Fibroblast of skin of abdomen (primary cell): Measurements from ENCODE around the gene SPESP1.
"Not testable (repeated sequence)": the region's sequence is repeated elsewhere in the genome, so short reads cannot be mapped to it uniquely, and the experiment has no call there.

Experiments used
- DNase-seq: peaks from one replicate; pipeline ENCODE4 v3.0.0-alpha.2; 2013

Gene SPESP1

GRCh38 chr15:68966996-68967395, 36.7 kb downstream of the SPESP1 start:
- DNase-seq: no peak

- DNase-seq: no peak
Observed at GRCh38 chr15:68967948-68968347, 37.6 kb downstream of the SPESP1 start.

- DNase-seq: no peak
Observed at GRCh38 chr15:68969298-68969697, 39.0 kb downstream of the SPESP1 start.

- no peak for DNase-seq
Observed at GRCh38 chr15:68972201-68973065, 42.1 kb downstream of the SPESP1 start.

- DNase-seq: not testable (repeated sequence)
Observed at GRCh38 chr15:68975651-68976160, 45.4 kb downstream of the SPESP1 start.

- not testable (repeated sequence) for DNase-seq
Observed at GRCh38 chr15:68977426-68977825, 47.1 kb downstream of the SPESP1 start.

- DNase-seq: no peak
Observed at GRCh38 chr15:68979006-68979405, 48.7 kb downstream of the SPESP1 start.

GRCh38 chr15:68979816-68980215, 49.5 kb downstream of the SPESP1 start:
- DNase-seq: no peak

- DNase-seq: no peak
Observed at GRCh38 chr15:68980786-68981185, 50.5 kb downstream of the SPESP1 start.

GRCh38 chr15:68981941-68982340, 51.6 kb downstream of the SPESP1 start:
- no peak for DNase-seq

GRCh38 chr15:68982976-68983563, 52.7 kb downstream of the SPESP1 start:
- DNase-seq: no peak

GRCh38 chr15:68983961-68984481, 53.7 kb downstream of the SPESP1 start:
- no peak for DNase-seq

GRCh38 chr15:68984586-68984985, 54.3 kb downstream of the SPESP1 start:
- no peak for DNase-seq

- DNase-seq: no peak
Observed at GRCh38 chr15:68985361-68985891, 55.1 kb downstream of the SPESP1 start.

GRCh38 chr15:68986322-68986721, 56.0 kb downstream of the SPESP1 start:
- no peak for DNase-seq

- no peak for DNase-seq
Observed at GRCh38 chr15:68987120-68987519, 56.8 kb downstream of the SPESP1 start.

- no peak for DNase-seq
Observed at GRCh38 chr15:68987676-68988075, 57.4 kb downstream of the SPESP1 start.

- no peak for DNase-seq
Observed at GRCh38 chr15:68989541-68990230, 59.4 kb downstream of the SPESP1 start.

- DNase-seq: no peak
Observed at GRCh38 chr15:68990231-68990991, 60.1 kb downstream of the SPESP1 start.

- no peak for DNase-seq
Observed at GRCh38 chr15:68990992-68991500, 60.7 kb downstream of the SPESP1 start.

GRCh38 chr15:68991723-68992122, 61.4 kb downstream of the SPESP1 start:
- DNase-seq: no peak

GRCh38 chr15:68992696-68993095, 62.4 kb downstream of the SPESP1 start:
- no peak for DNase-seq
